Measurements from ENCODE around the gene GRAMD4. TPM values are rescaled to one million over a fixed set of nuclear protein-coding genes. Genes with fewer than 3 reads are reported as not detected.

The GRAMD4 gene
- total RNA-seq, 1 experiment from 2014 or later = 18.4 TPM

DNA sequence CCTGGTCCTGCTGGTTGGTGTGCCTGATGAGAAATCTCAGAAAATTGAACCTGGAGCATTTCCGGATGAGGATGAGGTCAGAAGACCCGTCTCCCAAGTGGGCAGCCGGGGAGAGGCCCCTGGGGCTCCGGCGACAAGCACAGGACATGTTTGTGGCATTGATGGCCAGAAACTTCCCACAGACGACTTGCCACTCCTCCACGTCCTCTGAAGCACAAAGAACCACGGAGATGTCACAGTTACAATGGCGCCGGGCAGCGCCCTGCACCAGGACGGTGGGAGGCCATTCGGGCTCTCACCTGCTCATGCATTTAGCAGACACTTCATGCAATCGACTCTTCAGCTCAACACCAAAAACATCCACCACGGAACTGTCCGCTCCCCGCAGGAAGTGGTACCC is 71.4 kb downstream of the GRAMD4 start:
- Histone ChIP-seq H3K4me3 (ENCODE audit: low read depth, low read length, poor library complexity, severe bottlenecking) (no peak overlapping the region), H3K27ac (ENCODE audit: low read depth, low read length, poor library complexity, severe bottlenecking) (no peak overlapping the region), H3K9me3 (ENCODE audit: low read depth, low read length, poor library complexity, severe bottlenecking) (no peaks in the 10 kb centered on the region), H3K4me1 (ENCODE audit: insufficient read depth, low read length, poor library complexity, severe bottlenecking) (no peaks in the 10 kb centered on the region), H3K36me3 (ENCODE audit: insufficient read depth, low read length, poor library complexity, severe bottlenecking) (peaks cover 73% of the 10 kb centered on the region), H3K27me3 (replicated peaks; ENCODE audit: insufficient read depth, low read depth, low read length, poor library complexity) (no peaks in the 10 kb centered on the region)
- intact Hi-C loops (cut with micrococcal nuclease; ENCODE audit: unreplicated experiment) = no loop called here
- BruUV-seq (replicated peaks) = no TSS peak
- POLR2A ChIA-PET (ENCODE audit: low non-redundant PET) = no interaction called here
- CTCF ChIA-PET = no interaction called here
- no peak for DNase-seq (ENCODE audit: low spot score)
- TF ChIP-seq, protein P1, sequence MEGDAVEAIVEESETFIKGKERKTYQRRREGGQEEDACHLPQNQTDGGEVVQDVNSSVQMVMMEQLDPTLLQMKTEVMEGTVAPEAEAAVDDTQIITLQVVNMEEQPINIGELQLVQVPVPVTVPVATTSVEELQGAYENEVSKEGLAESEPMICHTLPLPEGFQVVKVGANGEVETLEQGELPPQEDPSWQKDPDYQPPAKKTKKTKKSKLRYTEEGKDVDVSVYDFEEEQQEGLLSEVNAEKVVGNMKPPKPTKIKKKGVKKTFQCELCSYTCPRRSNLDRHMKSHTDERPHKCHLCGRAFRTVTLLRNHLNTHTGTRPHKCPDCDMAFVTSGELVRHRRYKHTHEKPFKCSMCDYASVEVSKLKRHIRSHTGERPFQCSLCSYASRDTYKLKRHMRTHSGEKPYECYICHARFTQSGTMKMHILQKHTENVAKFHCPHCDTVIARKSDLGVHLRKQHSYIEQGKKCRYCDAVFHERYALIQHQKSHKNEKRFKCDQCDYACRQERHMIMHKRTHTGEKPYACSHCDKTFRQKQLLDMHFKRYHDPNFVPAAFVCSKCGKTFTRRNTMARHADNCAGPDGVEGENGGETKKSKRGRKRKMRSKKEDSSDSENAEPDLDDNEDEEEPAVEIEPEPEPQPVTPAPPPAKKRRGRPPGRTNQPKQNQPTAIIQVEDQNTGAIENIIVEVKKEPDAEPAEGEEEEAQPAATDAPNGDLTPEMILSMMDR (conservative IDR thresholded peaks at IDR 0.05; ENCODE audit: low read depth, low read length) = no peak
- no peak for TF ChIP-seq EZH2 (IDR thresholded peaks at IDR 0.05; ENCODE audit: borderline replicate concordance, low read depth, low read length, poor library complexity, severe bottlenecking)

DNA sequence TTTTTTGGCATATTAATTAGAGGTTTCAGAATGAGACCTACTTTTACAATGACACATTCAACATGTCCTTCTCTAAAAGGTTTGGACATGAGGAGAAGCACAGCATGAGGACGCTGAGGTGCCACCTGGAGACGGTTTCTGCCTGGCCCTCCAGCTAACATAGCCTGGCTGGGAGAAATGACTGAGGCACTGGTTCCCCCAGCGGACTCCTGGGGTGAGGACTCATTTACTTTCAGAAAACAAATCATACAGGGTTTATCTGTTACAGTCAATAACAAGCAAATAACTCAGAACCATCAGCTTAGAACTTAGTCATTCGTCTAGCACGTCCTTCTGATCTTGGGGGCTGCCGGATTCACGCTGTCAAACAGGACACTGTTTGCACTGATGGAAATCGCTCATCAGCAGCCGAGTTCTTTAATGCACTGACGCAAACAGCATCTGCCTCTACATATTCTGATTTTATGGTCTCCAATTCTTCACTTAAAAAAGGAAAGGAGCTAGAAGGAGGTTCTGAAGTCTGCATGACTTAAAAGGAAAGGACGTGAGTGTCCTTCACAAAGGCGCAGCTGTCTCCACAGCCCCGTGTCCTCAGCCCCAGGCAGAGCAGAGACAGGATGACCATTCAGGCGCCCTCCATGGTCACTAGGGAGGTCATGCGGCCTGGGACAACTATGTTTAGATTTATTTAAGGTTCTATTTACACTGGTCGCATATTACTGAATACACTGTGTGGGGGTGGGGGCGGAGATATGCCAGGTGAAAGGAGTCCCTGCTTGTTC is 73.6 kb downstream of the GRAMD4 start:
- no peak overlapping the region for H3K27ac ChIP-seq (ENCODE audit: low read depth, low read length, poor library complexity, severe bottlenecking)
- no TSS peak for BruUV-seq (replicated peaks)
- no peaks in the 10 kb centered on the region for H3K27me3 ChIP-seq (replicated peaks; ENCODE audit: insufficient read depth, low read depth, low read length, poor library complexity)
- H3K4me1 ChIP-seq (ENCODE audit: insufficient read depth, low read length, poor library complexity, severe bottlenecking) = no peaks in the 10 kb centered on the region
- DNase-seq (ENCODE audit: low spot score) = no peak
- peaks cover 79% of the 10 kb centered on the region for H3K36me3 ChIP-seq (ENCODE audit: insufficient read depth, low read length, poor library complexity, severe bottlenecking)
- ChIA-PET CTCF (no interaction called here), POLR2A (ENCODE audit: low non-redundant PET) (no interaction called here)
- intact Hi-C loops (cut with micrococcal nuclease; ENCODE audit: unreplicated experiment) = no loop called here
- H3K4me3 ChIP-seq (ENCODE audit: low read depth, low read length, poor library complexity, severe bottlenecking) = no peak overlapping the region
- TF ChIP-seq, protein P1 (conservative IDR thresholded peaks at IDR 0.05; ENCODE audit: low read depth, low read length) = no peak
- TF ChIP-seq EZH2 (IDR thresholded peaks at IDR 0.05; ENCODE audit: borderline replicate concordance, low read depth, low read length, poor library complexity, severe bottlenecking) = no peak
- H3K9me3 ChIP-seq (ENCODE audit: low read depth, low read length, poor library complexity, severe bottlenecking) = no peaks in the 10 kb centered on the region

DNA sequence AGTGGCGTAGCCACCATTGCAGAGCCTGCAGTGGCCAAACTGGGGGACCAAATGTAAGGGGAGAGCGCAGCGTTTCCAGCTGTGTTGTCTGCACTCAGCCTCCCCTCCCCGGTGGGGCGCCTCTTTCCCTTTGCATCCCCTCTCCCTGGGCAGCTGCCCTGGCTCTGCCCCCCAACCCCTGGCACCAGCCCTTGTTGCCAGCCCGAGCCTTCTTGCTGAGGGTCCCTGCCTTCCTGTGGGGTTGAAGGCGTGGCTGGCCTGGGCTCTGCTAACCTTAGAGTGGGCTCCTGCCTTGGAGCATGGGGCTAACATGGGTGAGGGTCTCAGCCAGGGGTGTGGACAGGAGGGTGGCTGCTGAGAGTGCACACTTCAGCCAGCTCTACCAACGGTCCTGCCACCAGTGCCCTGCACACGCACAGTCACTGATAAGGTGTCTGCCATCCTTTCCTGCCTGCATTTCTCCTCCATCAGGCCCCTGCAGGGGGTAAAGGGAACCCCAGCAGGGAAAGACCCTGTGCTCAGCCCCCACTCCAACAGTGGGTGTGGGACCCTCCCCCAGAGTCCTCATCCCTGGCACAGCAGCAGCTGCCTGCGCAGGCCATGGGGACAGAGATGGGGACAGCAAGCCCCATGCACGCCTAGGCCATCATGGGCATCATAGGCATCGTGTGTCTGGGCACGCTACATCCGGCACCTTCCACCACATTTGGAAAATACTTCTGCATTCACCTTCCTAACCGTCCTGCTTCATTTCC is 74.4 kb downstream of the GRAMD4 start:
- Histone ChIP-seq H3K4me1 (ENCODE audit: insufficient read depth, low read length, poor library complexity, severe bottlenecking) (no peaks in the 10 kb centered on the region), H3K9me3 (ENCODE audit: low read depth, low read length, poor library complexity, severe bottlenecking) (no peaks in the 10 kb centered on the region), H3K27ac (ENCODE audit: low read depth, low read length, poor library complexity, severe bottlenecking) (no peak overlapping the region), H3K27me3 (replicated peaks; ENCODE audit: insufficient read depth, low read depth, low read length, poor library complexity) (no peaks in the 10 kb centered on the region), H3K4me3 (ENCODE audit: low read depth, low read length, poor library complexity, severe bottlenecking) (no peak overlapping the region), H3K36me3 (ENCODE audit: insufficient read depth, low read length, poor library complexity, severe bottlenecking) (peaks cover 83% of the 10 kb centered on the region)
- intact Hi-C loops (cut with micrococcal nuclease; ENCODE audit: unreplicated experiment) = no loop called here
- ChIA-PET POLR2A (ENCODE audit: low non-redundant PET) (no interaction called here), CTCF (no interaction called here)
- no peak for DNase-seq (ENCODE audit: low spot score)
- TF ChIP-seq, protein P1 (conservative IDR thresholded peaks at IDR 0.05; ENCODE audit: low read depth, low read length) = no peak
- TF ChIP-seq EZH2 (IDR thresholded peaks at IDR 0.05; ENCODE audit: borderline replicate concordance, low read depth, low read length, poor library complexity, severe bottlenecking) = no peak
- BruUV-seq (replicated peaks) = no TSS peak
